Smooth muscle cell (in vitro differentiated cells): ENCODE results near the gene MCM7. TPM values are rescaled to one million over a fixed set of nuclear protein-coding genes. Genes with fewer than 3 reads are reported as not detected.
"Not testable (repeated sequence)": the region's sequence is repeated elsewhere in the genome, so short reads cannot be mapped to it uniquely, and the experiment has no call there.

Experiments used
- DNase-seq: peaks from one replicate; lab custom pipeline; 2025; ENCODE audit not compliant: unreplicated experiment; lab: John Stamatoyannopoulos, UW
- H2AFZ ChIP-seq: fragments of 200-600 bp; sonication (generic); 2 replicates; pipeline ENCODE4 v1.6.0; 2016; ENCODE audit warnings: antibody characterized with exemption, low read depth, mild to moderate bottlenecking
- H3F3A ChIP-seq: fragments of 200-600 bp; sonication (generic); 2 replicates; pipeline ENCODE4 v1.6.0; 2017; ENCODE audit warnings: antibody characterized with exemption, low read depth
- H3K27ac ChIP-seq: fragments of 200-600 bp; sonication (generic); 2 replicates; pipeline ENCODE4 v1.5.1; 2016; ENCODE audit warnings: low read depth, mild to moderate bottlenecking
- H3K27me3 ChIP-seq: fragments of 200-600 bp; sonication (generic); 2 replicates; pipeline ENCODE4 v1.6.1; 2016; ENCODE audit warnings: low read depth, mild to moderate bottlenecking
- H3K36me3 ChIP-seq: fragments of 200-600 bp; sonication (generic); 2 replicates; pipeline ENCODE4 v1.5.1; 2016; ENCODE audit warnings: low read depth
- H3K4me1 ChIP-seq: fragments of 200-600 bp; sonication (generic); 2 replicates; pipeline ENCODE4 v1.5.1; 2016; ENCODE audit warnings: low read depth
- H3K4me2 ChIP-seq: fragments of 200-600 bp; sonication (generic); 2 replicates; pipeline ENCODE4 v1.6.0; 2016; ENCODE audit warnings: mild to moderate bottlenecking
- H3K4me3 ChIP-seq: fragments of 200-600 bp; sonication (generic); 2 replicates; pipeline ENCODE4 v1.5.1; 2016; ENCODE audit warnings: mild to moderate bottlenecking
- H3K79me2 ChIP-seq: fragments of 200-600 bp; sonication (generic); 2 replicates; pipeline ENCODE4 v1.6.0; 2016; ENCODE audit warnings: low read depth, mild to moderate bottlenecking
- H3K9ac ChIP-seq: fragments of 200-600 bp; sonication (generic); 2 replicates; pipeline ENCODE4 v1.6.0; 2016; ENCODE audit warnings: low read depth
- H3K9me3 ChIP-seq: fragments of 200-600 bp; sonication (generic); replicated peaks from 2 replicates; pipeline ENCODE4 v1.5.1; 2016; ENCODE audit warnings: low read depth
- H4K20me1 ChIP-seq: fragments of 200-600 bp; sonication (generic); 2 replicates; pipeline ENCODE4 v1.6.0; 2016; ENCODE audit warnings: low read depth
- CTCF ChIP-seq: fragments of 200-600 bp; sonication (generic); IDR thresholded peaks from 2 replicates; pipeline ENCODE4 v1.5.1; 2017; ENCODE audit warnings: borderline replicate concordance, mild to moderate bottlenecking, antibody characterized with exemption; ENCODE audit not compliant: insufficient read depth, poor library complexity, severe bottlenecking
- WGBS: methylation state at CpG from one replicate; pipeline ENCODE4 v1.1.7; 2016; ENCODE audit warnings: low lambda C conversion rate; 5-methylcytosine and 5-hydroxymethylcytosine counted together
- polyA plus RNA-seq: library from polyadenylated mRNA; unstranded; fragments of >200 nt; fragmentation: Nextera tagmentation; extraction: Ambion mirVana; gene quantifications from 2 replicates; pipeline ENCODE4 v1.2.1, GENCODE V29; 2016
- total RNA-seq: library from RNA; depleted of rRNA; stranded (reverse); fragments of >200 nt; gene quantifications from 2 replicates; pipeline ENCODE4 v1.2.3, GENCODE V29; 2014

Gene MCM7
- total and polyA plus RNA-seq, 2 experiments from 2014 or later = 47.6 to 56.9 TPM

- Histone ChIP-seq H4K20me1 (no peaks in the 10 kb centered on the region), H2AFZ (no peak overlapping the region), H3K36me3 (no peaks in the 10 kb centered on the region), H3K4me1 (peaks cover 8% of the 10 kb centered on the region), H3K4me3 (peak overlapping the region; percentile 29), H3K79me2 (no peaks in the 10 kb centered on the region), H3K4me2 (peak overlapping the region; percentile 79), H3F3A (peaks cover 6% of the 10 kb centered on the region), H3K9me3 (no peaks in the 10 kb centered on the region), H3K27ac (no peak overlapping the region), H3K27me3 (no peaks in the 10 kb centered on the region), H3K9ac (no peak overlapping the region)
- WGBS = 15% methylated on average over 24 of the region's 24 CpGs
- peak; percentile 43 for DNase-seq
- peak; percentile 89 for TF ChIP-seq CTCF
These were observed 29.6 kb upstream of the MCM7 start for GRCh38 chr7:100130608-100131453.

- H3K4me1 ChIP-seq, H3F3A ChIP-seq, H3K79me2 ChIP-seq, H3K36me3 ChIP-seq, H3K27me3 ChIP-seq, H3K9me3 ChIP-seq, H3K4me3 ChIP-seq, H3K4me2 ChIP-seq, H3K9ac ChIP-seq, H3K27ac ChIP-seq, H4K20me1 ChIP-seq, DNase-seq, H2AFZ ChIP-seq: not testable (repeated sequence)
- 64% methylated on average over 1 of the region's 1 CpG for WGBS
These were observed 29.0 kb upstream of the MCM7 start for GRCh38 chr7:100130220-100130607.

GRCh38 chr7:100128637-100128963 lies 27.4 kb upstream of the MCM7 start:
- Histone ChIP-seq H3F3A (peaks cover 6% of the 10 kb centered on the region), H3K9ac (no peak overlapping the region), H4K20me1 (no peaks in the 10 kb centered on the region), H3K4me1 (peaks cover 8% of the 10 kb centered on the region), H3K27me3 (no peaks in the 10 kb centered on the region), H3K4me2 (peak overlapping the region; percentile 97), H3K27ac (no peak overlapping the region), H3K9me3 (no peaks in the 10 kb centered on the region), H2AFZ (no peak overlapping the region), H3K36me3 (no peaks in the 10 kb centered on the region), H3K4me3 (no peak overlapping the region), H3K79me2 (no peaks in the 10 kb centered on the region)
- no peak for DNase-seq
- WGBS = 71% methylated on average over 1 of the region's 1 CpG
- no peak for TF ChIP-seq CTCF

- 9% methylated on average over 37 of the region's 37 CpGs for WGBS
- no peaks in the 10 kb centered on the region for H3K27me3 ChIP-seq
- no peak overlapping the region for H3K27ac ChIP-seq
- no peak for TF ChIP-seq CTCF
- H4K20me1 ChIP-seq = no peaks in the 10 kb centered on the region
- peak overlapping the region; percentile 99 for H2AFZ ChIP-seq
- no peaks in the 10 kb centered on the region for H3K9me3 ChIP-seq
- H3K36me3 ChIP-seq = no peaks in the 10 kb centered on the region
- peak overlapping the region; percentile 98 for H3K4me3 ChIP-seq
- DNase-seq = peak; percentile 27
- H3F3A ChIP-seq = peaks cover 6% of the 10 kb centered on the region
- H3K4me2 ChIP-seq = peak overlapping the region; percentile 97
- H3K79me2 ChIP-seq = no peaks in the 10 kb centered on the region
- peaks cover 8% of the 10 kb centered on the region for H3K4me1 ChIP-seq
- H3K9ac ChIP-seq = peak overlapping the region; percentile 95
These were observed 26.9 kb upstream of the MCM7 start for GRCh38 chr7:100127866-100128636.
